NCI-H345 treated with DMSO at 0.1 percent for 48 hours (cell line): ENCODE data around the gene OR2C3.
"Not testable (repeated sequence)": the region's sequence is repeated elsewhere in the genome, so short reads cannot be mapped to it uniquely, and the experiment has no call there.

ENCODE experiments used
- DNase-seq: peaks from one replicate; lab custom pipeline; 2025; ENCODE audit not compliant: unreplicated experiment; lab: John Stamatoyannopoulos, UW

OR2C3 gene

DNA sequence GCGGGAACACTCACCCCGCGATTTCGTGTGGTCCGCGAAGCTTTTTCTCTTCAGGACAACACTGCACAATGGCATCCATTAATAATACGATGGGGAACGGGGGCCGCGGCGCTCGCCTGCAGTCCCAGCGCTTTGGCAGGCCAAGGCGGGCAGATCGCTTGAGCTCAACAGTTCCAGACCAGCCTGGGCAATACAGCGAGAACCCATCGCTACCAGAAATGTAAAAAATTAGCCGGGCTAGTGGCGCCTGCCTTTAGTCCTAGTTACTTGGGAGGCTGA, 17.7 kb downstream of the OR2C3 start:
- no peak for DNase-seq

DNA sequence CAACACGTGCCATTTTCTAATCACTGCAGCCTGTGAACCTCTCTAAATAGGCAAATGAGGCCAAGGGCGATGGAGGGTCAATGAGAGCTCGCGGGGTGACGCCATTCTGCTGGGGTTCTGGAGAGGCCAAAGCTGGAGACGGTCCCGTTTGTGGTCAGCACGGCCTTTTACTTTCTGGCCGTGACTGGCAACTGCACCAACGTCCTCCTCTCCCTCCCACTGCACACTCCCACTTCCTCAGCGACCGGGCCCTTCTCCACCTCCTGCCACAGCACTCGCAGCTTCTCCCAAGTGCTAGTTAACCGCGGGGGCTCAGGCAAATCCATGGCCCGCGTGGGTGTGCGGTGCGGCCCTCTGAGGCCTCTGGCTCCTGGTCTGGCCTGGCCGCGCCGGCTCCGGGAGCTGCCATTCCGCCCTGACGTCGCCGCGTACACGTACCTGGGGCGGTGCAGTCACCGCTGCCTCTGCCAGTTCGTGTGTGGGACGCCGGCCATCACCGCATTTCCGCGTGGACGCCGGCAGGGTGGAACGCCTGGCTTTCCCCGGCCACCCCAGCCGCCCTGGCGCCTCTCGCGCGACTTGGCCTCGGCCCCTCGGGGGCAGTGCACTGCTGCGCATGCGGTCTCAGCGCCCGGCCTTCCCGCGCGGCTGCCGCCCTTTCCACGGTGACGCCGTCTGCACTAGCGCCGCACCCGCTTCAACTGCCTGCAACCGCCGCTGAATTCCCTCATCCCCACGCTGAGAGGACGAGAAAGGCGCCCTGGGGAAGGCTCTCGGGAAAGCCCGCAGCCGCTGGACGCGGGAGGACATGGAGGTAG, 18.2 kb downstream of the OR2C3 start:
- no peak for DNase-seq

DNA sequence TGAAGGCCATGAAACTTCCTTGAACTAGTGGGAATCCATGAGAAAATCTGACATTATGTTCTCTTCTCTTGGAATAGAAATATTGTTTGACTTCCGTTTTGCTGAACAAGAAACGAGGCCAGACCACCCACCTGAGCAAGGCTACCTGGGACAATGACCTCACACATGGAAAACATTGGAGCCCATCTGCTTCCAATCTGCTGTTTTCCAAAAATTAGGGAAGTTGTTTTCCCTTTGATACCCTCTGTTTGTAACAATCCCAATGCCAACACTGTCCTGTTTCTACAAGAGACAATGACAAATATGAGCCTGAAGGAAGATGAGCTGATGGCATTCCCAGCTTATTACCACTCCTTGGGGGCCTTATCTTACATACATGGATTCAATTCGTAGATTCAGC, 29.4 kb downstream of the OR2C3 start:
- no peak for DNase-seq

DNA sequence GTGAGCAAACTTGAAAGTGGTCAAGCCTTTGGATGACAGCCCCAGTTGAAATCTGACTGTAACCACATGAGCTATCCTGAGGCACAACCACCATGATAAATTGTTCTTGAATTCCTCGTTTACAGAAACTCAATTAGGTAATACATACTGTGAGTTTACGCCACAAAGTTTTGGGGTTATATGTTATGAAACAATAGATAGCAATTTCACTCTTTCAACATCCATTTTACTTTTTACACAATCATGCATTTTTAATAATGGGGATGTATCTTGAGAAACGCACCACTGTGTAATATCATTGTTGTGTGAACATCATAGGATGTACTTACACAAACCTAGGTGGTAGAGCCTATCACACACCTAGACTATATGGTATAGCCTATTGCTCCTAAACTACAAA, 35.4 kb downstream of the OR2C3 start:
- no peak for DNase-seq

DNA sequence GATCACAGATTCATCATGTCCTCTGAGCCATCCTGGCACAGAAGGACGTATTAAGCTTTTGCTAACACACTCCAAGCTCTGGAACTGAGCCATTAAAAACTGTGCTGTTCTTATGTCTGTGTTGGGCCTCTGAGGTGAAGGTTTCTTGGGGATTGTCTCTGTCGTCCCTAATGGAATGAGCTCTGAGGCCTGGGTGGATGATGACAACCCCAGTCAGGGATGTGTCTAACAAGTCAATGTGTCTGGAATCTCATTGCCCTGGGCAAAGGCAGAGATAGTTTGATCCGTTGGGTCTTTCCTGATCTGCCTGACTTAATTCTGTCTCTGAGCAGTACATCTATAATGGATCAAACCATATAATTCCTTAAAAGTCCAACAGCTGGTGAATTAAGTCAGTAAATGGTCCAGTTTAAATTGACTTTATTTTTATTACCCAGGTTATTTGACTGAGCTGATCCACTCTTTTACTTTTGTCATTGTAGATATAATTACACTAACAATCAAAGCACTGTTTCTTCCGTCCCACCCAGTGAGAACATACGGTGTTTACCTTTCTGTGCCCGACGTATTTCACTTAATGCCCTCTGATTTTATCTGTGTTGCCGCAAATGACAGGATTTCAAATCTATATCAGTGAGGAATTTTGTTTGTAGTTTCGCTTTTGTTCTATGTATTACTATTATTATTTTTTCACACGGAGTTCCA, 39.5 kb downstream of the OR2C3 start:
- no peak for DNase-seq

DNA sequence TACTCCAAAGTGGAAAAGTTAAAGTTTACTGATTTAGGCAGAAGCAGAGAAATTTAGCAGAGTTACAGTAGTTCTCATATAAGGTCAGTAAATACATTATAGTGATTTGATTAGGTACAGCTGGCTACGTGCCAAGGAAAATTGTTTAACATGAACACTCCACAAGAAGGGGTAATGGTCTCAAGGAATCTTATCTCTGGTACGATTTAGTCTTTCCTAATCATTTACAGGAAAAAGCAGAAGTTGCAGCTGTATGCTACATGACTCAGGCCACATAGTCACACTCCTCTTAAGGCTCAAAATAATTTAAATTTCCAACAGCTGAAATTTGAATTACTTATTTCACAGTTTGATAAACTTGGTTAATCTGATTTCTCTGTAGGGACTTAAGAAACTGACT, 41.5 kb downstream of the OR2C3 start:
- no peak for DNase-seq

DNA sequence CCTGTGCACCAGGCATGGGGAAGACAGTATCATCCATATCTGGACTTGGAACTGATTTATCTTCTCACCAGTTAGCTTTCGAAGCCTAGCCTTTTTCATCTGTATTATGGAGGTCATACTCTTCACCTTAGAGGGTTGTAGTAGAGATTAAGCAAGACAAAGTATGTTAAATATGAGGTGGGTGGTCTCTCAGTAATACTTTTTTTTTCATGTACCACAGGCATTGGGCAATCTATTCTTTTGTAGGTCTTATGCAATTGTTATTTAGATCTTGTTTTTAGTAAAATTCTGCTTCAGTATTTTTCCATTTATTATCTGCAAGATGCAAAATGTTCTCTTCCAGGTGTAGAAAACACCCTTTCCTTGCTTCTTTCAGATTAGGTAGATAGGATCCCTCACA, 43.1 kb downstream of the OR2C3 start:
- DNase-seq = no peak

DNA sequence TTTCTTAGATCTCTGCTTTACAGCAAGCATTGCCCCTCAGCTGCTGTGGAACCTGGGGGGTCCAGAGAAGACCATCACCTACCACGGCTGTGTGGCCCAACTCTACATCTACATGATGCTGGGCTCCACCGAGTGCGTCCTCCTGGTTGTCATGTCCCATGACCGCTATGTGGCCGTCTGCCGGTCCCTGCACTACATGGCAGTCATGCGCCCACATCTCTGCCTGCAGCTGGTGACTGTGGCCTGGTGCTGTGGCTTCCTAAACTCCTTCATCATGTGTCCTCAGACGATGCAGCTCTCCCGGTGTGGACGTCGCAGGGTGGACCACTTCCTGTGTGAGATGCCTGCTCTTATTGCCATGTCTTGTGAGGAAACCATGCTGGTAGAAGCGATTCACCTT, 44.9 kb downstream of the OR2C3 start:
- DNase-seq = no peak

DNA sequence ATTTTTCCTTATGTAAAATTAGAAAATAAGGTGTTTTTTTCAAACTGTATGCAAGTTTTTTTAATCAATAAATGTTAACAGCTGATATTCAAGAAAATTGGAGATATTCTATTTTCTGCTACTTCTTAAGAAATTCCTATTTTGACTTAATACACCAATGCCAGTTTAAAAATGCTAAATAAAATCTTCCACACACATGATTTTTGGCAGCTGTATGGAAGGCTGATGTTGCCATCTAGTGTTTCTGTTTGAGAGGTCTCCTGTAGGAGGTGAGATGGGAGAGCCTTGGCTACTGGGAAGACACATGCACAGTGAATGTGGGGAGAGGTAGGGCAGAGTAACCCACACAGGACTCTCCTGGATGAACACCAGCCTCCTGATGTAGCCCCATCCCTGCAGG, 49.2 kb downstream of the OR2C3 start:
- peak; percentile 4 for DNase-seq

DNA sequence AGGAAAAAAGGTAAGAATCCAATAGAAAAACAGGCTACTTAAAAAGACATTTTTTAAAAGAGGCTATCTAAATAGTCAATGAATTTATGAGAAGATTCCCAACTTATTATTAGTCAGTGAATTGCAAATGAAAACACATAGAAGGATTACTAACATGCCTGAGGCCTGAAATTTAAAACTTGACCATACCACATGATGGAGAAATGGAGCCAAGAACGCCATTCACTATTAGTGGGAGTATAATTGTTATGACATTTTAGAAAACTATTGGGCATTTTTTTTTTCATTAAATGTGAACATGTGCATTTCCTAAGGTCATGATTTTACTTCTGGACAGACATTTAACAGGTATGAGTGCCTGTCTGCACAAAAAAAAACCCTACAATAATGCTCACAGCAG, 53.5 kb downstream of the OR2C3 start:
- DNase-seq = no peak

DNA sequence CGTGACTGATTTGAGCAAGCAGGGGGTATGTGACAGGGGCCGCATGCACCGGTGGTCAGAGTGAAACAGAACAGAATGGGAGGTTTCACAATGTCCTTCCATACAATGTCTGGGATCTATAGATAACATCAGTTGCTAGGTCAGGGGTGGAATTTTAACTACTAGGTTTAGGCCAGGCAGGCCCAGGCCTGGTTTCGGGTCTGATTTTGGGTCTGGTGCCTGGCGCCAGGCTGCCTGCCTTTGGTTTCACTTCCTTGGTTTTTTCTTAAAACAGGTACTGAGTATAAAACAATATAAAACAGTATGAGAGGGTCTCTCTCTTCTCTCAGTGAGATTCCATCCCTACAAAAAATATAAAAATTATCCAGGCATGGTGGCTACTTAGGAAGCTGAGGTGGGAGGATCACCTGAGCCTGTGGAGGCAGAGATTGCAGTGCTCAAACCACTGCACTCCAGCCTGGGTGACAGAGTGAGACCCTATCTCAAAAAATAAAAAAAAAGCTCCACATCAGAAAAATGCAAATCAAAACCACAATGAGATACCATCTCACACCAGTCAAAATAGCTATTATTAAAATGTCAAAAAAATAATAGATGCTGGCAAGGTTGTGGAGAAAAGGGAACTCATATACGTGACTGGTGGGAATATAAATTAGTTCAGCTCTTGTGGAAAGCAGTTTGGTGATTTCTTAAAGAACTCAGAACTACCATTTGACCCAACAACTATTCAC, 59.7 kb downstream of the OR2C3 start:
- DNase-seq = not testable (repeated sequence)

DNA sequence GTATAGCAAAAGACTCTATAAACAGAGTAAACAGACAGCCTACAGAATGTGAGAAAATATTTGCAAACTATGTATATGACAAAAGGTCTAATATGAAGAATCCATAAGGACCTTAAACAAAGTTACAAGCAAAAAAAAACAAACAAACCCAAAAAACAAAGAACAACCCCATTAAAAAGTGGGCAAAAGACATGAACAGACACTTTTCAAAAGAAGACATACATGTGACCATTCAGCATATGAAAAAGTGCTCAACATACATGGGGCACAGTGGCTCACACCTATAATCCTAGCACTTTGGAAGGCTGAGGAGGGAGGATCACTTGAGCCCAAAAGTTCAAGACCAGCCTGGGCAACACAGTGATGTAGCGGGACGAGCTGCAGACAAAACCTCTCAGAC, 60.4 kb downstream of the OR2C3 start:
- no peak for DNase-seq
